Measurements from ENCODE around the gene WDR46. TPM values are rescaled to one million over a fixed set of nuclear protein-coding genes. Genes with fewer than 3 reads are reported as not detected.

Gene WDR46
- total RNA-seq, 1 experiment from 2014 or later = 99.2 TPM

DNA sequence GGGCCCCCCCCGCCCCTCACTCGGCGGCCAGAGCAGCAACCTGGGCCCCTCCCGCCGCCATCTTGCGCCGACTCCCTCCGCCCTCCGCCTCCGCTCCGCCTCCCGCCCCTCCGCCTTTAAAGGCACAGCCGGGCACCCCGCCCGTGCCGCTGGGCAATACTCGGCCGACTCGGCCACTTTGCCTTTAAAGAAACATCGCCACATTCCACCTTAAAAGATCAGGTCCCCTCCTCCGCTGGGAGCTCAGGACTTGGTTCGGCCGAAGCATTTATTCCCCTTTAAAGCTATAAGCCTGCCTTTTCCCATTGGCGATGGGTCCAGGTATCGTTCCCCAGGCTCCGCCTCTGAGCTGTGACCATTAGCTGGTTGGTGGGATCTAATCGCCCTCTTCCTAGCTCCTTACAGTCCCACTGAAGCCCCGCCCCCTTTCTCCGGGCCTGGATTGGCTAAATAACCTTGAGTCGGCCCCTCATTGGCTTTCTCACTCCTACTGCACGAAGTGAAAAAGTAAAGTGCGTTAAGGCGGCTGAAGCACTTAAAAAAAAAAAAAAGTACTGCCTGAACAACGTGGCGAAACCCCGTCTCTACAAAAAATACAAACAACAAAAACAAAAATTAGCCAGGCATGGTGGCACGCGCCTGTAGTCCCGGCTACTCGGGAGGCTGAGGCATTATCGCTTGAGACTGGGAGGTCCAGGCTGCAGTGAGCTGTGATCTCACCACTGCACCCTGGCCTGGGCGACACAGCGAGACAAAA, 28.8 kb upstream of the WDR46 start, which contains the start of gene ZBTB22:
Gene ZBTB22, minus strand, starts transcription at position 76 of the 757 bp plus-strand sequence. CDS start 828 bp downstream, outside the sequence.
- WGBS (ENCODE audit: extremely low coverage, insufficient read length, low lambda C conversion rate) = no CpG with 5 or more reads among the region's 44 CpGs
- Histone ChIP-seq H3K79me1 (ENCODE audit: insufficient read depth, low read depth, low read length, poor library complexity, severe bottlenecking) (peaks cover 7% of the 10 kb centered on the region), H3K23me2 (ENCODE audit: insufficient read length, low read depth, low read length, poor library complexity, severe bottlenecking) (peaks cover 31% of the 10 kb centered on the region), H3K4ac (ENCODE audit: low read depth, low read length) (no peak within 1 kb of the TSS), H3K9ac (ENCODE audit: extremely low read depth, insufficient read length, low read length) (peak within 1 kb of the TSS; percentile 57), H4K8ac (replicated peaks; ENCODE audit: insufficient read length, low read depth, low read length) (no peak within 1 kb of the TSS), H3K27ac (ENCODE audit: insufficient read length, low read depth, low read length) (peak within 1 kb of the TSS; percentile 88), H2BK15ac (ENCODE audit: low read depth, low read length) (no peak within 1 kb of the TSS), H3K23ac (ENCODE audit: insufficient read length, low read depth, low read length) (no peak within 1 kb of the TSS), H3K9me3 (ENCODE audit: control insufficient read depth, low read depth, low read length) (no peaks in the 10 kb centered on the region), H3K14ac (ENCODE audit: insufficient read depth, low read length) (peak within 1 kb of the TSS; percentile 94), H4K91ac (ENCODE audit: insufficient read length, low read depth, low read length) (no peak within 1 kb of the TSS), H4K20me1 (ENCODE audit: control insufficient read depth, insufficient read depth, insufficient read length) (no peaks in the 10 kb centered on the region), H4K5ac (ENCODE audit: insufficient read length, low read depth, low read length) (no peak within 1 kb of the TSS), H3K4me1 (ENCODE audit: insufficient read depth, low read length) (peaks cover 5% of the 10 kb centered on the region; the same call in 1 of the 2 replicates), H2BK120ac (ENCODE audit: low read depth, low read length, poor library complexity, severe bottlenecking) (no peak within 1 kb of the TSS), H3K56ac (ENCODE audit: insufficient read length, low read depth, low read length) (no peak within 1 kb of the TSS), H2AK5ac (ENCODE audit: insufficient read length, low read length) (no peak within 1 kb of the TSS), H2BK20ac (ENCODE audit: low read depth, low read length, poor library complexity, severe bottlenecking) (no peak within 1 kb of the TSS), H2BK12ac (ENCODE audit: insufficient read length, low read depth, low read length) (no peak within 1 kb of the TSS), H3K79me2 (ENCODE audit: insufficient read depth, low read length) (peaks cover 8% of the 10 kb centered on the region; the same call in 1 of the 2 replicates), H2AFZ (ENCODE audit: low read length) (peak within 1 kb of the TSS; percentile 51), H3K4me2 (ENCODE audit: insufficient read depth, insufficient read length, low read length) (peak within 1 kb of the TSS; percentile 71), H3K27me3 (ENCODE audit: insufficient read depth, low read length) (no peaks in the 10 kb centered on the region), H3K18ac (ENCODE audit: insufficient read length, low read depth, low read length) (peak within 1 kb of the TSS; percentile 91), H2BK5ac (ENCODE audit: insufficient read length, low read length) (no peak within 1 kb of the TSS), H3T11ph (ENCODE audit: low read length) (no peak within 1 kb of the TSS)
- Mint-ChIP-seq H3K4me3 (peak within 1 kb of the TSS; percentile 94 to 98), H3K4me1 (peaks cover 56 to 63% of the 10 kb centered on the region in 2 experiments), H3K27ac (peak within 1 kb of the TSS; percentile 99), H3K27me3 (ENCODE audit: low read depth) (no peaks in the 10 kb centered on the region), H3K9me3 (peaks cover 0 to 3% of the 10 kb centered on the region in 2 experiments; a peak in 2 of 5 replicates), H3K36me3 (ENCODE audit: insufficient read depth in 1 of 3, low read depth in 3 of 3) (peaks cover 28 to 47% (median 42%) of the 10 kb centered on the region in 3 experiments)
- peak; percentile 98 for DNase-seq
- TF ChIP-seq, protein P1, sequence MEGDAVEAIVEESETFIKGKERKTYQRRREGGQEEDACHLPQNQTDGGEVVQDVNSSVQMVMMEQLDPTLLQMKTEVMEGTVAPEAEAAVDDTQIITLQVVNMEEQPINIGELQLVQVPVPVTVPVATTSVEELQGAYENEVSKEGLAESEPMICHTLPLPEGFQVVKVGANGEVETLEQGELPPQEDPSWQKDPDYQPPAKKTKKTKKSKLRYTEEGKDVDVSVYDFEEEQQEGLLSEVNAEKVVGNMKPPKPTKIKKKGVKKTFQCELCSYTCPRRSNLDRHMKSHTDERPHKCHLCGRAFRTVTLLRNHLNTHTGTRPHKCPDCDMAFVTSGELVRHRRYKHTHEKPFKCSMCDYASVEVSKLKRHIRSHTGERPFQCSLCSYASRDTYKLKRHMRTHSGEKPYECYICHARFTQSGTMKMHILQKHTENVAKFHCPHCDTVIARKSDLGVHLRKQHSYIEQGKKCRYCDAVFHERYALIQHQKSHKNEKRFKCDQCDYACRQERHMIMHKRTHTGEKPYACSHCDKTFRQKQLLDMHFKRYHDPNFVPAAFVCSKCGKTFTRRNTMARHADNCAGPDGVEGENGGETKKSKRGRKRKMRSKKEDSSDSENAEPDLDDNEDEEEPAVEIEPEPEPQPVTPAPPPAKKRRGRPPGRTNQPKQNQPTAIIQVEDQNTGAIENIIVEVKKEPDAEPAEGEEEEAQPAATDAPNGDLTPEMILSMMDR (conservative IDR thresholded peaks at IDR 0.05) = no peak

Measured in H9 (cell line).